NCI-H1417 (cell line): ENCODE results near the gene KDM3B.
"Not testable (repeated sequence)": the region's sequence is repeated elsewhere in the genome, so short reads cannot be mapped to it uniquely, and the experiment has no call there.

Experiments
- DNase-seq, 3 experiments: peaks; one replicate each; lab custom pipeline; 2025; lab: John Stamatoyannopoulos, UW

Gene KDM3B

GRCh38 chr5:138467711-138468132 is 115.2 kb downstream of the KDM3B start:
- DNase-seq, result no peak

DNA sequence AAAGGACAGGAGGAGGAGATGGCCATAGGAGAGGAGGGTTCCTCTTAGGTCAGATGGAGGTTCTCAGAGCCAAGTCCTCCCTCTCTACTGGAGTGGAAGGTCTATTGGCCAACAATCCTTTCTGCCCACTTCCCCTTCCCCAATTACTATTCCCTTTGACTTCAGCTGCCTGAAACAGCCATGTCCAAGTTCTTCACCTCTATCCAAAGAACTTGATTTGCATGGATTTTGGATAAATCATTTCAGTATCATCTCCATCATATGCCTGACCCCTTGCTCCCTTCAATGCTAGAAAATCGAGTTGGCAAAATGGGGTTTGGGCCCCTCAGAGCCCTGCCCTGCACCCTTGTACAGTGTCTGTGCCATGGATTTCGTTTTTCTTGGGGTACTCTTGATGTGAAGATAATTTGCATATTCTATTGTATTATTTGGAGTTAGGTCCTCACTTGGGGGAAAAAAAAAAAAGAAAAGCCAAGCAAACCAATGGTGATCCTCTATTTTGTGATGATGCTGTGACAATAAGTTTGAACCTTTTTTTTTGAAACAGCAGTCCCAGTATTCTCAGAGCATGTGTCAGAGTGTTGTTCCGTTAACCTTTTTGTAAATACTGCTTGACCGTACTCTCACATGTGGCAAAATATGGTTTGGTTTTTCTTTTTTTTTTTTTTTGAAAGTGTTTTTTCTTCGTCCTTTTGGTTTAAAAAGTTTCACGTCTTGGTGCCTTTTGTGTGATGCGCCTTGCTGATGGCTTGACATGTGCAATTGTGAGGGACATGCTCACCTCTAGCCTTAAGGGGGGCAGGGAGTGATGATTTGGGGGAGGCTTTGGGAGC is 115.9 kb downstream of the KDM3B start:
- peak in 1 of 3 experiments; percentile 11 for DNase-seq

GRCh38 chr5:138468966-138469539 is 116.6 kb downstream of the KDM3B start:
- no peak for DNase-seq

GRCh38 chr5:138469540-138470321 is 117.2 kb downstream of the KDM3B start:
- no peak for DNase-seq

DNA sequence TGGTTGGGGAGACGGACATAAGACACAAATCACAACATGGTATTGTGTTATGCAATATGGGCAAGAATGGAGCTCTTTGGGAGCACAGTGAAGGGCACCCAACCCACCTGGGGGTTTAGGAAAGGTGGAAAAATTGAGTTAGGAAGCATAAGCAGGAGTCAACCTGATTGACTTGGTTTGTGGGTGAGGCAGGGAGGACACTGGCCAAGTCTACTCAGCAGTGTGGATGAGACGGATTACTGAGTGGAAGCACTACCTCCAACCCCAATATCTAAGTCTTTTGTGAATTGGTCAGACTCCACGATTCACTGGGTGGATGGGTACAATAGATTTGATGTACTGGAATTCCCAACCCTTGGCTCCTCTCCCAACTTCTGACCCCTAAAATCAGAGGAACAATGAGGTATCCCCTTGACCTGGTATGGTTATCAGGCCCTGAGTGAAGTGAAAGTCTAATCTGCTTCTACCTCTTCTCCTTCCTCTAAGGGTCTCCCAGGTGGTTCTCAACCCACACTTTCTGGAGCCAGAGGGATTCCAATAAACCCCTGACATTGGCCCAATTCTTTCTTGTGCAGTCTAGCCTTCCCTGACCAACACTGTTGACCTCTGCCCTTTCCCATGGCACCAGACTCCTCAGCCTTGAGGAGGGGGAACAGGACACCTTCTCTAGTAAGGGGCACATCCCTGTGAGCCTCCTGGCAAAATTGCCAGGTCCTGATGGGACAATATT is 118.0 kb downstream of the KDM3B start:
- DNase-seq, result no peak

GRCh38 chr5:138471052-138471361 is 118.5 kb downstream of the KDM3B start:
- DNase-seq, result no peak

- no peak for DNase-seq
Measured at GRCh38 chr5:138472353-138472752, 119.9 kb downstream of the KDM3B start.

DNA sequence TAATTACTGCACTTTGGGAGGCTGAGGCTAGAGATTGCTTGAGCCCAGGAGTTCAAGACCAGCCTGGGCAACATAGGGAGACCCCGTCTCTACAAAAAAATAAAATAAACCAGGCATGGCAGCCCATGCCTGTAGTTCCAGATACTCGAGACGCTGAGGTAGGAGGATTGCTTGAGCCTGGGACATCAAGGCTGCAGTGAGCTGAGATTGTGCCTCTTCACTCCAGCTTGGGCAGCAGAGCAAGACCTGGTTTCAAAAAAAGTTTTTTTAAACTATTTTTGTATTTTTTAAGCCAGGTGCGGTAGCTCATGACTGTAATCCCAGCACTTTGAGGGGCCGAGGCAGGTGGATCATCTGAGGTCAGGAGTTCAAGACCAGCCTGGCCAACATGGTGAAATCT is 120.7 kb downstream of the KDM3B start:
- not testable (repeated sequence) for DNase-seq

GRCh38 chr5:138476918-138477317 is 124.4 kb downstream of the KDM3B start:
- no peak for DNase-seq

GRCh38 chr5:138482638-138483037 is 130.2 kb downstream of the KDM3B start:
- no peak for DNase-seq
